ENCODE data around the gene MIB1.

Gene MIB1

GRCh38 chr18:21820811-21821143 is 80.2 kb downstream of the MIB1 start:
- no peak for DNase-seq

- DNase-seq = no peak
Observed at GRCh38 chr18:21823848-21824247, 83.3 kb downstream of the MIB1 start.

DNA sequence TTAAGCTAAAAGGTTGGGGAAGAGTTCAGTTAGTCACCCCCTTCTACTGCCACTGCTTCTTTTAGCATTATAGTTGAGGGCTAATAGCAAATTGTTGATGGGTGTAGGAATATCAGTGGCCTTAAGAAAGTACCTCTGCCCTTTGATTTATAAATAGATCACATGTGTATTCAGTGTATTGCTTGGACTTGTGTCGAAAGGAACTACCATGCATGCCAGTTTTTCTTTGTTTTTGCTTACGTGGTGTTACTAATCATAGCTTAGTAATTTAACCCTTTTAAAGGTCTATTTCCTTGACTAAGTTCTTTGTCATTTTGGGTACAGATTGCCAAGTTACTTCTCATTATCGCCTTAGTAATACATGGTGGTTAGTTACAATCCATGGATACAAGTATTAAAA is 85.6 kb downstream of the MIB1 start:
- DNase-seq = no peak

GRCh38 chr18:21826641-21827302 is 86.2 kb downstream of the MIB1 start:
- no peak for DNase-seq

DNA sequence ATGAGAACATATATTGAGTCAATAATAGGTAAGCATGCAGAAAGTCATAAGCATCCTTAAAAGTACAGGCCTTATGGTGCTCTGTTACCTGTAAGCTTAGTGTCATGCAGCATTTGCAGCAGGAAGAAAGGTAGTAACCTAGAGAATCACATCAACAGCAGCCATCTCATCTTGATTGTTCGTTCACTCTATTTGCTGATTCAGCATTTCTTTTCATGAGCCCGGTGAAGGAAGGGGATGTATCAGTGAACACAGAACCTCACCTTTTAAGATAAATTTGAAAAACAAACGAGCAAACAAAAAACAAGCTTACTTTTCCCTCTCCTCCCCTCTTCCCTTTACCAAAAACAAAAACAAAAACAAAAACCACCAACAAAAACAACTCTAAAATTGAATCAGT is 89.9 kb downstream of the MIB1 start:
- DNase-seq = no peak

DNA sequence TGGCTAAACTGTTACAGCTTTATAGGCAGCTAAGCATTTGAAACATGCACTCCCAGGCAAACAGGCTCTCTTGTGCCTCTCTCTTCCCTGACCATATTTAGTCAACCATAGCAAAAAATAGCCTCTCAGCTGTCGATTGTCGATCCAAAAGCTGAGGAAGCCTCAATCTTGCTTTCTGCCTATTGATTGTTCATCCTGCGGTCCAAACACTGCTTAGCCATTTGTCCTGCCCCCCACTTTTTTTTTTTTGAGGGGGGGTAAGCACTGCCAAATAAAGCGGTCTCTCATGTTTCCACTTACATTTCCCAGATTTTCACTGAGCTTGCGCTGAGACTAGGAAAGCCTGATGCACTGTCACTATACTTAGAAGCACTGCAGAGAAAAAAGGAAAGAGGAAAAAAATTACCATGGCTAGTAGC is 90.8 kb downstream of the MIB1 start:
- no peak for DNase-seq

GRCh38 chr18:21833604-21834298 is 93.2 kb downstream of the MIB1 start:
- DNase-seq = no peak

DNA sequence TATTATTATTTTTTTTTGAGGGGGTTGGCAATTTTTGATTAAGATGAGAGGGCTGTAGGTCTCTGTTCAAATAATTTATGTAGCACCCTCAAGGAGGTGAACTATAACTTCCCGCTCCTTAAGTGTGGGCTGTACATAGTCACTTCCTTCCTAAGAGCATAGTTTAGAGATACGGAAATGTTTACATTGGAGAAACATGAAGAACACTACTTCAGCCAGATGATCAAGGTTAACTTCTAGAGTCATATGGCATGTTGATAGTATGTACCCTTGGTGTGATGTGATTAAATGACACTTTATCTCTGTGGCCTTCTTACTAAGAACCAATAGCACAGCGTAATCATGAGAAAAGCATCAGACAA is 93.7 kb downstream of the MIB1 start:
- no peak for DNase-seq

DNA sequence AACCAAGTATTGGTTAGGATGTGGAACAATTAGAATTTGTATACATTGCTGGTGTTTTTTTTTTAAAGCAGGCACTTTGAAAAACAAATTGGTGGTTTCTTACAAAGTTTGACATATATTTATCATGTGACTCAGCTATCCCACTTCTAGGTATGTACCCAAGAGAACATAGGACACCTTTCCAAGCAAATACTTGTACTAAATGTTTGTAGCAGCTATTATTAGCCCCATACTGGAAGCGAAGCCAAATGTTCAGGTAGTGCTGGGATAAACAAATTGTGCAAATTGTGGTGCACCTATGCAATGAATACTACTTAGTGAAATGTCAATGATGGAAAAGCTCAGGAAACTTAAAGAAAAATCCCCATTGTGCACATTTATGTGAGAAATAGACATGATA is 101.0 kb downstream of the MIB1 start:
- no peak for DNase-seq

- DNase-seq = no peak
Observed at GRCh38 chr18:21843341-21843740, 102.7 kb downstream of the MIB1 start.

DNA sequence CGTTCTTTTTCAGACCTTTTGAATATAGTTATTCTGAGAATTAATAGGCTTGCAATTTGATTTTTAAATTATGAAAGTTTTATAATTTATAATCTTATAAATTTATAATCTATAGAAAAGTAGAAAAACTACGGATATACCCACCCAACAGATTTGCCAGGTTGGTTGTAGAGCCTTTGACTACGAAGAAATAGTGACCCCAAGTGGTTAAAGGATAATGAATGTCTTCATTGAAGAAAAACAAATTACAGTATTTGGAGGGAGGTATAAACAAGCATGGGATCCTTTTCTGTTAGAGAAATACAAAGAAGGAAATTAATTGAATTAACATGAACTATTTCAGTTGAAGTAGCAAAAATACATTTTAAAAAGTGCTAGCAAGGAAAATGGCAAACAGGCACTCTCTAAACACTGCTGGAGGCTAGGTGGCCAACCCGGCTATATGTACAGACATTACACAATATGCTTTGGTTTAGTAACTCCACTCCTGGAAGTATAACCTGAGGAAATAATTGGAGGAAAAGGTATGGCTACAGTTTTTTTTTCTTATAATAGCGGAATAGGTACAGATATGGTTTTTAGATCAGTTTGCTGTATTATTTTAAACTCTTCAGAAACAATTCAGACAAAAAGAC is 110.9 kb downstream of the MIB1 start:
- DNase-seq = peak; percentile 13

GRCh38 chr18:21853016-21853415 is 112.4 kb downstream of the MIB1 start:
- no peak for DNase-seq

- no peak for DNase-seq
Observed at GRCh38 chr18:21853775-21854552, 113.4 kb downstream of the MIB1 start.

GRCh38 chr18:21855432-21855831 is 114.8 kb downstream of the MIB1 start:
- DNase-seq = no peak

DNA sequence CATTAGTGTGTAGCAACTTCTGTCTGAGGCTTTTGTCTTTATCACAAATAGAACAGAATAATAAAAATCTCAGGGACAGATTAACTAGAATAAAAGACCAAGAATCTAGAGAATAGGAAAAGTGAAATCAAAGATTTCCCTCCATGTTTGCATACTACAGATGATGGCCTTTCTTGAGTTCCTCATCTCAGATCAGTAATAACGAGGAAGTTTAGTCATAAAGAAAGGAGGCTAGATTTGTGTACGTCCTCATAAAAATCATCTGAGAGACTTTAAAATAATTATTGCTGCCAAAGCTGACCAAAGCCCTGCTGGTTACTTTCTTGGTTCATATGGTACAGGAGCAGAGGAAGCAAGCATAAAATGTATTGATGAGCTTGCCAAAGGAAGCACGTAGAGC is 117.3 kb downstream of the MIB1 start:
- no peak for DNase-seq

- no peak for DNase-seq
Observed at GRCh38 chr18:21858544-21858943, 118.0 kb downstream of the MIB1 start.

- DNase-seq = no peak
Observed at GRCh38 chr18:21864386-21864785, 123.8 kb downstream of the MIB1 start.

DNA sequence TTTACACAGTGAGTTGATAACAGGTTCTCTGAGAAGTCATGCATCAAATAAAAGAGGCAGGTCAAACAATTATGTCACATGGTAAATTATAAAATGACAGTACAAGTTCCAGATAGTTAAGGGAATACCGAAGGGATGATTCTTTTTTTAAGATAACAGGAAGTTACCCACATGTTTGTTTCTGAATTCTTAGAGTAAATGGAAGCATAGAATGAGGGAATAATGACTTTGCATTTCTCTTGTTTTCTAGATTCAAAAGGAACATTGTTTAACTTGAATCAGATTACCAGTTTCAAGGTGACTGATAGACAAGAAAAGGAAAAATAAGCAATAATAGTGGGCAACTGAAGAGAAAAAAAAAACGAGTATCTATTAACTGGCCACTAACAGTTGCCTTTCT is 124.5 kb downstream of the MIB1 start:
- DNase-seq = no peak

DNA sequence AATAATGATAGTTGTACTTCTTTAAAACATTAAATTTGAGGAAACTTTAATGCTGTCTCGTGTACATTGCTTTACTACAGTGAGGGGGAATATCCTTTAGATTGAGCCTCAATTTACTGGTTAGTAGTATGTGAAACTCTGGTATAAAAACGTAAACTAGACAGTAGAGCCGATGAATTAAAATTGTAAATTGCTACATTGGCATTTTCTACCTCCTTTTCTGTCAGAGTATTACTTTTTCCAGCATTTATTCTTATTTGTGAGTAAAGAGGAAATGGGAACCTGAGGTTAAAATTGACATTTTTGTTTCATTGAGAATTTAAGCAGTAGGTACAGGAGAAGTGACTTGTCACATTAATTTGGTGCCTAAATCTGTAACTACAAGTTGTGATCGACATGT is 128.2 kb downstream of the MIB1 start:
- DNase-seq = no peak

- no peak for DNase-seq
Observed at GRCh38 chr18:21889570-21889969, 149.0 kb downstream of the MIB1 start.

- DNase-seq = no peak
Observed at GRCh38 chr18:21894619-21895367, 154.2 kb downstream of the MIB1 start.

DNA sequence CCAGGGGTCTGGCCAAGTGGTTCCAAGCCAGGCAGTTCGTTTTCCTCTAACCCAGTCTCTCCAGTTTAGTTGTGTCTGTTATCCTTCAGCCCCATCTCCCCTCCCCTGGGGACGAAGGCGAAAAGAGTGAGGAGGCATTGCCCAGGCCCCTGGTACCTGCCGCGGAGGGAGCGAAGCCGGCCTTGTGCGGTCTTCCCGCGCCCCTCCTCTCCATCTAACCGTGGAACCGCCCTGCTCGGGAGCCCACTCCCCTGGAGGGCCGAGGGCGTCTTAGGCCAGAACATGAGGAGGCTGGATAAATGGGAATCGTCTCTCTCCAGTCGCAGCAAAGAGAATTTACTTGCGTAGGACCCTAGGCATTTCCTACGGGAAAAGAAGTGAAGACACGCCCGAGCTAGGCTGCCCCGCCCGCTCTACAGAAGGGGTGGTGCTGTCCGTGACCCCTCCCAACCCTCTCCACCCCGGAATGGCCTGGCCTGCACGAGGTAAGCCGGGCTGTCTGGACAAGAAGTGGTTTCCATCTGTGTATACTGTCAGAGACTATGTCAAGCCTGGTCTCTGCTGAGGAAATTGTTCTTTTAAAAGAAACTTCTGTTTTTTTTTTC is 156.2 kb downstream of the MIB1 start:
- DNase-seq = peak; percentile 11

DNA sequence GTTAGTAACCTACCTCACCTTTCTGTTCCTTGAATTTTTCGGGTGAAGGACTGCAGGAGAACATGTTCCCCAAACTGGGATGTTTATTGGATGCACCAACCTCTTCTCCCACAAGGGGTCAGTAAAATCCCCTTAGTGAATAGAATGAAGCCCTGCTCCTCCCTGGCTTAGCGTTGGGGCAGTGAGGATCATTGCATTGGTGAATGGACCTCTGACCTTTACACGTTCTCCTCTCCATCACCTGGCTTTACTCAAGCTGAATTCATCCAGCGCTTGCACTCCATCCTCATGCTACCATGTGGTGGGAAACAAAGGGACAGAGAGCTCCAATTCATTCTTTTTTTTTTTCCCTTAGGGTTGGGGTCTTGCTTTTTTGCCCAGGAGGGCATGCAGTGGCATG is 157.2 kb downstream of the MIB1 start:
- peak; percentile 86 for DNase-seq
